ENCODE measurements around the gene HEXD.

DNA sequence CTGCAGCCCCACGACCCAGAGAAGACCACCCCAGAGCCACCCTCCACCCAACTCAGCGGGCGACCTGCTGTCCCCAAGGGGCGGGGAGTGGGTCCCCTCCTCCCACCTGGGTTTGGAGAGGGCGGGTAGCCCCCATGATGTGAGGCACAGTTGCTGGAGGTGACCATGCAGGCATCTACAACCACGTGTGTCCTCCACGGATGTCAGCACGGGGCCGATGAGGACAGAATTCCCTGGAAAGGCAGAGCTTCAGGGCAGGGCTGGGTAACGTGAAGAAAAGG is 39.5 kb upstream of the HEXD start:
- TF ChIP-seq EZH2phosphoT487 (IDR thresholded peaks at IDR 0.05; ENCODE audit: insufficient read depth, low read depth) (no peak), EZH2 (IDR thresholded peaks at IDR 0.05; ENCODE audit: insufficient read depth, poor library complexity, severe bottlenecking) (no peak)
